MM.1S (cell line): ENCODE results near the gene MYO5C.

Source experiments
- CTCF ChIP-seq: fragments of 300-600 bp; sonication (generic); IDR thresholded peaks from 2 replicates; pipeline ENCODE4 v1.5.1; 2016; ENCODE audit warnings: antibody characterized with exemption, low read length, mixed read lengths
- EZH2 ChIP-seq: fragments of 300-600 bp; sonication (generic); optimal IDR thresholded peaks from 2 replicates; pipeline ENCODE3; 2017; ENCODE audit warnings: low read depth, mild to moderate bottlenecking, antibody characterized with exemption, low read length, mixed read lengths
- EZH2phosphoT487 ChIP-seq: fragments of 300-600 bp; sonication (generic); IDR thresholded peaks from 2 replicates; pipeline ENCODE4 v1.6.1; 2018; ENCODE audit warnings: antibody characterized with exemption, low read length

- TF ChIP-seq CTCF (no peak), EZH2phosphoT487 (no peak), EZH2 (no peak)
These were observed 89.2 kb downstream of the MYO5C start for GRCh38 chr15:52206446-52206845.
